ENCODE data around the gene ALOX5. TPM values are rescaled to one million over a fixed set of nuclear protein-coding genes. Genes with fewer than 3 reads are reported as not detected.
"Not testable (repeated sequence)": the region's sequence is repeated elsewhere in the genome, so short reads cannot be mapped to it uniquely, and the experiment has no call there.

Gene ALOX5
- polyA plus RNA-seq, 1 of the 3 experiments (the other 2 are of a cell fraction), result not detected

GRCh38 chr10:45358961-45359360 lies 15.1 kb upstream of the ALOX5 start:
- H3K27me3 ChIP-seq (ENCODE audit: insufficient read depth); H3K9me2 ChIP-seq; H3K4me1 ChIP-seq (ENCODE audit: control insufficient read depth in 1 of 2, insufficient read depth in 2 of 2, low read depth in 1 of 2, low read length in 1 of 2); H3K79me2 ChIP-seq (ENCODE audit: insufficient read depth); DNase-seq; H3K9me3 ChIP-seq; CTCF ChIA-PET; H3K27ac ChIP-seq (ENCODE audit: low read depth in 2 of 2, low read length in 1 of 2); H3K9ac ChIP-seq; H3K36me3 ChIP-seq (replicated peaks in 1 of 2; ENCODE audit: control insufficient read depth in 1 of 2, insufficient read depth in 2 of 2, low read length in 1 of 2); H4K20me1 ChIP-seq (ENCODE audit: insufficient read depth); H3F3A ChIP-seq (replicated peaks; ENCODE audit: insufficient read depth); H2AFZ ChIP-seq (ENCODE audit: low read depth); H3K4me3 ChIP-seq (ENCODE audit: low read depth in 2 of 2, low read length in 1 of 2); H3K4me2 ChIP-seq: not testable (repeated sequence)
- POLR2A ChIA-PET, result interaction anchor here (0.6 kb wide), 1 partner anchor 183 kb away, joined by 3 read pairs; no protein-coding TSS in a partner anchor
- whole genome bisulfite sequencing (ENCODE audit: low lambda C conversion rate), result 3% methylated on average over 5 of the region's 7 CpGs

- H3K36me3 ChIP-seq (replicated peaks in 1 of 2; ENCODE audit: control insufficient read depth in 1 of 2, insufficient read depth in 2 of 2, low read length in 1 of 2); H3K27me3 ChIP-seq (ENCODE audit: insufficient read depth); H3K4me2 ChIP-seq; POLR2A ChIA-PET; H3K79me2 ChIP-seq (ENCODE audit: insufficient read depth); H3K4me3 ChIP-seq (ENCODE audit: low read depth in 2 of 2, low read length in 1 of 2); H3K4me1 ChIP-seq (ENCODE audit: control insufficient read depth in 1 of 2, insufficient read depth in 2 of 2, low read depth in 1 of 2, low read length in 1 of 2); DNase-seq; H3K9me2 ChIP-seq; H4K20me1 ChIP-seq (ENCODE audit: insufficient read depth); H3K9ac ChIP-seq; CTCF ChIA-PET; H3F3A ChIP-seq (replicated peaks; ENCODE audit: insufficient read depth); H3K27ac ChIP-seq (ENCODE audit: low read depth in 2 of 2, low read length in 1 of 2); H3K9me3 ChIP-seq; H2AFZ ChIP-seq (ENCODE audit: low read depth): not testable (repeated sequence)
- 38% methylated on average over 15 of the region's 18 CpGs for WGBS (ENCODE audit: low lambda C conversion rate)
Measured at GRCh38 chr10:45361983-45362799, 11.8 kb upstream of the ALOX5 start.

DNA sequence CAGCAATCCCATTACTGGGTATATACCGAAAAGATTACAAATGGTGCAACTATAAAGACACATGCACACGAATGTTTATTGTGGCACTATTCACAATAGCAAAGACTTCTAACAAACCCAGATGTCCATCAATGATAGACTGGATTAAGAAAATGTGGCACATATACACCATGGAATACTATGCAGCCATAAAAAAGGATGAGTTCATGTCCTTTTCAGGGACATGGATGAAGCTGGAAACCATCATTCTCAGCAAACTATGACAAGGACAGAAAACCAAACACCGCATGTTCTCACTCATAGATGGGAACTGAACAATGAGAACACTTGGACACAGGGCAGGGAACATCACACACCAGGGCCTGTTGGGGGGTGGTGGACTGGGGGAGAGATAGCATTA lies 6.4 kb upstream of the ALOX5 start:
- H3K79me2 ChIP-seq (ENCODE audit: insufficient read depth); H2AFZ ChIP-seq (ENCODE audit: low read depth); H3K9ac ChIP-seq; CTCF ChIA-PET; POLR2A ChIA-PET; H3K9me3 ChIP-seq; H3K4me2 ChIP-seq; DNase-seq; H4K20me1 ChIP-seq (ENCODE audit: insufficient read depth); H3K4me1 ChIP-seq (ENCODE audit: control insufficient read depth in 1 of 2, insufficient read depth in 2 of 2, low read depth in 1 of 2, low read length in 1 of 2); H3K27ac ChIP-seq (ENCODE audit: low read depth in 2 of 2, low read length in 1 of 2); H3F3A ChIP-seq (replicated peaks; ENCODE audit: insufficient read depth); H3K36me3 ChIP-seq (replicated peaks in 1 of 2; ENCODE audit: control insufficient read depth in 1 of 2, insufficient read depth in 2 of 2, low read length in 1 of 2); H3K4me3 ChIP-seq (ENCODE audit: low read depth in 2 of 2, low read length in 1 of 2); H3K9me2 ChIP-seq: not testable (repeated sequence)
- 22% methylated on average over 3 of the region's 3 CpGs for WGBS (ENCODE audit: low lambda C conversion rate)
- peaks cover 12% of the 10 kb centered on the region; the same call in 1 of the 2 replicates for H3K27me3 ChIP-seq (ENCODE audit: insufficient read depth)

DNA sequence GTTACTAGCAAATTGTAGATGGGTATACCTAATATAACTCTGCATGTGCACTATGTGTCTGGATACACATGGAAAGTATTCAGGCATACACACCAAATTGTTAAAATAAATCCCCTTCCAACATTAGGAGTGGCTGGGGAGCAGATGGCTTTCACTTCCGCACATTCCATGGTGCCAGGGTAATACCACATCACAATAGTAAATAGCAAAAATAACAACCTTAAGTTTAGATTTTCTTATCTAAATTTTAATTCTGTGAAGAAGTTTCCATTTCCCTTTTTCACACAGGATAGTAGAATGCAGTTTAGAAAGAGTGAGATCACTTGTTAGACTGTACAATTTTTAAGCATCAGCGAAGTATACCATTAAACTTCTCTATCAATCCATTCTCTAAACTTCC lies 5.8 kb upstream of the ALOX5 start:
- H3K36me3 ChIP-seq (replicated peaks in 1 of 2; ENCODE audit: control insufficient read depth in 1 of 2, insufficient read depth in 2 of 2, low read length in 1 of 2), result no peaks in the 10 kb centered on the region
- no peak overlapping the region for H3K4me3 ChIP-seq (ENCODE audit: low read depth in 2 of 2, low read length in 1 of 2)
- 29% methylated on average over 2 of the region's 2 CpGs for WGBS (ENCODE audit: low lambda C conversion rate)
- no peak overlapping the region for H3K27ac ChIP-seq (ENCODE audit: low read depth in 2 of 2, low read length in 1 of 2)
- H3K9me2 ChIP-seq, result no peaks in the 10 kb centered on the region
- no peak overlapping the region for H2AFZ ChIP-seq (ENCODE audit: low read depth)
- DNase-seq, result no peak
- H3F3A ChIP-seq (replicated peaks; ENCODE audit: insufficient read depth), result no peaks in the 10 kb centered on the region
- no peak overlapping the region for H3K9ac ChIP-seq
- POLR2A ChIA-PET, result no interaction called here
- H4K20me1 ChIP-seq (ENCODE audit: insufficient read depth), result no peaks in the 10 kb centered on the region
- no peaks in the 10 kb centered on the region for H3K79me2 ChIP-seq (ENCODE audit: insufficient read depth)
- H3K4me2 ChIP-seq, result no peak overlapping the region
- no peaks in the 10 kb centered on the region for H3K4me1 ChIP-seq (ENCODE audit: control insufficient read depth in 1 of 2, insufficient read depth in 2 of 2, low read depth in 1 of 2, low read length in 1 of 2)
- CTCF ChIA-PET, result no interaction called here
- no peaks in the 10 kb centered on the region for H3K9me3 ChIP-seq
- H3K27me3 ChIP-seq (ENCODE audit: insufficient read depth), result peaks cover 17% of the 10 kb centered on the region
- TF ChIP-seq MXI1 (IDR thresholded peaks at IDR 0.05; ENCODE audit: low read depth, low read length), result no peak
- TF ChIP-seq GABPA (IDR thresholded peaks at IDR 0.05; ENCODE audit: low read depth), result no peak
- no peak for TF ChIP-seq EP300 (IDR thresholded peaks at IDR 0.05; ENCODE audit: borderline replicate concordance in 1 of 2, low read depth in 1 of 2, low read length in 1 of 2)
- TF ChIP-seq SMC3 (IDR thresholded peaks at IDR 0.05; ENCODE audit: low read depth, low read length), result no peak
- no peak for TF ChIP-seq TCF12 (IDR thresholded peaks at IDR 0.05)
- no peak for TF ChIP-seq FOXJ3 (CRISPR knock-in tag; IDR thresholded peaks at IDR 0.05)
- TF ChIP-seq SIN3A (IDR thresholded peaks at IDR 0.05; ENCODE audit: borderline replicate concordance, low read depth, low read length), result no peak
- no peak for TF ChIP-seq MEF2A (IDR thresholded peaks at IDR 0.05; ENCODE audit: borderline replicate concordance, low read depth)
- TF ChIP-seq, protein P1, sequence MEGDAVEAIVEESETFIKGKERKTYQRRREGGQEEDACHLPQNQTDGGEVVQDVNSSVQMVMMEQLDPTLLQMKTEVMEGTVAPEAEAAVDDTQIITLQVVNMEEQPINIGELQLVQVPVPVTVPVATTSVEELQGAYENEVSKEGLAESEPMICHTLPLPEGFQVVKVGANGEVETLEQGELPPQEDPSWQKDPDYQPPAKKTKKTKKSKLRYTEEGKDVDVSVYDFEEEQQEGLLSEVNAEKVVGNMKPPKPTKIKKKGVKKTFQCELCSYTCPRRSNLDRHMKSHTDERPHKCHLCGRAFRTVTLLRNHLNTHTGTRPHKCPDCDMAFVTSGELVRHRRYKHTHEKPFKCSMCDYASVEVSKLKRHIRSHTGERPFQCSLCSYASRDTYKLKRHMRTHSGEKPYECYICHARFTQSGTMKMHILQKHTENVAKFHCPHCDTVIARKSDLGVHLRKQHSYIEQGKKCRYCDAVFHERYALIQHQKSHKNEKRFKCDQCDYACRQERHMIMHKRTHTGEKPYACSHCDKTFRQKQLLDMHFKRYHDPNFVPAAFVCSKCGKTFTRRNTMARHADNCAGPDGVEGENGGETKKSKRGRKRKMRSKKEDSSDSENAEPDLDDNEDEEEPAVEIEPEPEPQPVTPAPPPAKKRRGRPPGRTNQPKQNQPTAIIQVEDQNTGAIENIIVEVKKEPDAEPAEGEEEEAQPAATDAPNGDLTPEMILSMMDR (IDR thresholded peaks at IDR 0.05), result no peak
- TF ChIP-seq USF2 (IDR thresholded peaks at IDR 0.05; ENCODE audit: borderline replicate concordance, low read depth, low read length), result no peak
- TF ChIP-seq RXRA (IDR thresholded peaks at IDR 0.05; ENCODE audit: borderline replicate concordance, low read depth), result no peak
- no peak for TF ChIP-seq NFIC (IDR thresholded peaks at IDR 0.05; ENCODE audit: borderline replicate concordance)
- TF ChIP-seq RFX5 (IDR thresholded peaks at IDR 0.05; ENCODE audit: low read length), result no peak
- TF ChIP-seq RCOR1 (IDR thresholded peaks at IDR 0.05; ENCODE audit: low read length), result no peak
- no peak for TF ChIP-seq CHD2 (IDR thresholded peaks at IDR 0.05; ENCODE audit: low read length, partially characterized antibody)

Measured in SK-N-SH (cell line).